HG02973 (cell line): Measurements from ENCODE around the gene PLCXD3.

ENCODE experiments used
- ATAC-seq: cut with Tn5 transposase; IDR thresholded peaks from one replicate; pipeline ENCODE4 v1.9.1; 2021; ENCODE audit warnings: moderate library complexity; ENCODE audit not compliant: unreplicated experiment

PLCXD3 gene

GRCh38 chr5:41415242-41415641 is 95.2 kb downstream of the PLCXD3 start:
- no peak for ATAC-seq

- no peak for ATAC-seq
These were observed 95.8 kb downstream of the PLCXD3 start for GRCh38 chr5:41414598-41414997.

GRCh38 chr5:41413074-41413473 is 97.3 kb downstream of the PLCXD3 start:
- ATAC-seq: no peak

- ATAC-seq: no peak
These were observed 97.9 kb downstream of the PLCXD3 start for GRCh38 chr5:41412496-41412895.

- no peak for ATAC-seq
These were observed 99.7 kb downstream of the PLCXD3 start for GRCh38 chr5:41410737-41411136.

GRCh38 chr5:41410307-41410706 is 100.1 kb downstream of the PLCXD3 start:
- ATAC-seq: no peak

- ATAC-seq: no peak
These were observed 101.5 kb downstream of the PLCXD3 start for GRCh38 chr5:41408676-41409443.

GRCh38 chr5:41406936-41407335 is 103.5 kb downstream of the PLCXD3 start:
- no peak for ATAC-seq

GRCh38 chr5:41406424-41406823 is 104.0 kb downstream of the PLCXD3 start:
- no peak for ATAC-seq

GRCh38 chr5:41404757-41405156 is 105.6 kb downstream of the PLCXD3 start:
- no peak for ATAC-seq

GRCh38 chr5:41403846-41404245 is 106.6 kb downstream of the PLCXD3 start:
- ATAC-seq: no peak

GRCh38 chr5:41402845-41403244 is 107.6 kb downstream of the PLCXD3 start:
- no peak for ATAC-seq

- no peak for ATAC-seq
These were observed 110.6 kb downstream of the PLCXD3 start for GRCh38 chr5:41399839-41400238.

- ATAC-seq: no peak
These were observed 118.4 kb downstream of the PLCXD3 start for GRCh38 chr5:41392016-41392415.

- no peak for ATAC-seq
These were observed 135.8 kb downstream of the PLCXD3 start for GRCh38 chr5:41374631-41375030.

- ATAC-seq: no peak
These were observed 137.2 kb downstream of the PLCXD3 start for GRCh38 chr5:41373230-41373629.

- no peak for ATAC-seq
These were observed 138.7 kb downstream of the PLCXD3 start for GRCh38 chr5:41371738-41372137.

- ATAC-seq: no peak
These were observed 139.9 kb downstream of the PLCXD3 start for GRCh38 chr5:41370482-41370881.

GRCh38 chr5:41369799-41370198 is 140.6 kb downstream of the PLCXD3 start:
- ATAC-seq: no peak

GRCh38 chr5:41368158-41368557 is 142.2 kb downstream of the PLCXD3 start:
- no peak for ATAC-seq

GRCh38 chr5:41365369-41365768 is 145.0 kb downstream of the PLCXD3 start:
- no peak for ATAC-seq

GRCh38 chr5:41364346-41364745 is 146.1 kb downstream of the PLCXD3 start:
- no peak for ATAC-seq

- no peak for ATAC-seq
These were observed 146.9 kb downstream of the PLCXD3 start for GRCh38 chr5:41363343-41363986.
